ENCODE data around the gene RLN3.

GRCh38 chr19:14056069-14056666 is 28.2 kb downstream of the RLN3 start:
- TF ChIP-seq CTCF (conservative IDR thresholded peaks at IDR 0.05; ENCODE audit: low read length), result no peak
- no peak for TF ChIP-seq EZH2phosphoT487 (IDR thresholded peaks at IDR 0.05; ENCODE audit: borderline replicate concordance)

Data from Loucy (cell line).